HG02571 (cell line): Measurements from ENCODE around the gene HMGCL.

Experiments
- ATAC-seq: cut with Tn5 transposase; IDR thresholded peaks from one replicate; pipeline ENCODE4 v1.9.1; 2021; ENCODE audit warnings: mild to moderate bottlenecking, moderate library complexity; ENCODE audit not compliant: unreplicated experiment

The HMGCL gene

GRCh38 chr1:23779826-23780371 lies 45.3 kb downstream of the HMGCL start:
- ATAC-seq: no peak

GRCh38 chr1:23777979-23778814 lies 47.0 kb downstream of the HMGCL start, which contains the start of gene PITHD1:
Gene PITHD1 (plus strand): TSS chr1:23778418. CDS start chr1:23778516, 98 bp downstream.
- ATAC-seq: peak; percentile 62

GRCh38 chr1:23776217-23776616 lies 49.0 kb downstream of the HMGCL start:
- no peak for ATAC-seq

- ATAC-seq: no peak
These were observed 50.9 kb downstream of the HMGCL start for GRCh38 chr1:23774174-23774880.

- ATAC-seq: no peak
These were observed 52.4 kb downstream of the HMGCL start for GRCh38 chr1:23772854-23773242.

- ATAC-seq: no peak
These were observed 53.0 kb downstream of the HMGCL start for GRCh38 chr1:23772049-23772853.

GRCh38 chr1:23768733-23769132 lies 56.5 kb downstream of the HMGCL start:
- ATAC-seq: no peak

GRCh38 chr1:23763041-23763577 lies 62.1 kb downstream of the HMGCL start:
- ATAC-seq: no peak

- no peak for ATAC-seq
These were observed 66.0 kb downstream of the HMGCL start for GRCh38 chr1:23759277-23759676.

GRCh38 chr1:23757812-23758211 lies 67.4 kb downstream of the HMGCL start:
- no peak for ATAC-seq

GRCh38 chr1:23756676-23757075 lies 68.6 kb downstream of the HMGCL start:
- ATAC-seq: no peak

GRCh38 chr1:23752909-23753308 lies 72.3 kb downstream of the HMGCL start:
- ATAC-seq: no peak
